Stimulated activated CD4-positive, alpha-beta T cell treated with anti-CD3 and anti-CD28 coated beads, Interleukin-1b, Interleukin-23, amount 100 ng/mL, for 4 hours (primary cell): ENCODE data around the gene ABCG1.

Experiments
- DNase-seq, 2 donors: peaks; one replicate each; pipeline ENCODE4 v3.0.0-alpha.2; 2020; ENCODE audit warnings: low read depth in 2 of 2

The ABCG1 gene

DNA sequence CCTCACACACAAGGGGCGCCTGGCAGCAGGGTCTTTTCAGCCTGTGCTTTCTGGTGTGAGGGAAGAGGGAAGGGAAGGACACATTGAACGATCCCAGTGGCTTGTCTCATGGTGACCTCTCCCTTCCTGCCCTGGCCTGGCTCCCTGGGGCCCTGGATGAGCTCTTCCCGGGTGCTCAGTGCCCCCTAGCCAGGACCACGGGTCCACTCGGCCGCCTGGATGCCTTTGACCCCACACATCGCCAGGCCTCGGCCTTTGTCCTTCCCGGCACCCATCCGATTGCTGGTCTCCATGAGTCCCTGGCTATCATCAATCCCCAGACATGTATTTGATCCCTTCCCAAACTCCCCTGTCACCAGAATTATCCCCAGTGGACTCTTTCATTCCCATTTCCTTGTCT, 102.3 kb downstream of the ABCG1 start:
- no peak for DNase-seq

DNA sequence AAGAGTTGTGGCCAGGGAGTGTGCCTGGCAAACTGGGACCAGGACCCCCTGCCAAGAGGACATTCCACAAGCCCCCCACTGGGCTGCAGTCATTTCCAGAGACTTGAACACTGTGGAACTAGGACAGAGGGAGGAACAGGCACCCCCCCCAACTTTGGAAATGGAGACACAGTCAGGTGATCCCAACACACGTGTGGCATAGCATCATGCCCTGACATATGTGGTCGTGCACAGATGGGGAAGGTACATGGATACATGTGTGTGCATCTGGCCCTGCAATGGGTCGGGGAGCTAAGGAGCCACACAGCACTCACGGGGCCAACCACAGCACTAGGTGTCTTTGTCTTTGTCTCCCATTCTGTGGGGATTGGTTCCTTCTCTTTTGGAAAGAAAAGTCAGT, 102.9 kb downstream of the ABCG1 start:
- no peak for DNase-seq

DNA sequence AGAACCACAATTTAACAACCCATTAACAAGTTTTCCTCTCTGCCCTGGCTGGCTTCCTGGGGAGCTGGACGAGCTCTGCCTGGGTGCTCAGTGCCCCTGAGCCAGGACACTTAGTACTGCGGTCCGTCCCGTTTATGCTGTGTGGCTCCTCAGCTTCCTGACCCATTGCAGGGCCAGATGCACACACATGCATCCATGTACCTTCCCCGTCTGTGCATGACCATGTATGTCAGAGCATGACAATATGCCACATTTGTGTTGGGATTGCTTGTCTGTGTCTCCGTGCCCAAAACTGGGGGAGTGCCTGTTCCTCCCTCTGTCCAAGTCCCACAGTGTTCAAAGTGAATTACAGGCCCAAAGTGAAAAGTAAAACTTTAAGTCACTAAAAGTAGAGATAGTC, 106.0 kb downstream of the ABCG1 start:
- no peak for DNase-seq

DNA sequence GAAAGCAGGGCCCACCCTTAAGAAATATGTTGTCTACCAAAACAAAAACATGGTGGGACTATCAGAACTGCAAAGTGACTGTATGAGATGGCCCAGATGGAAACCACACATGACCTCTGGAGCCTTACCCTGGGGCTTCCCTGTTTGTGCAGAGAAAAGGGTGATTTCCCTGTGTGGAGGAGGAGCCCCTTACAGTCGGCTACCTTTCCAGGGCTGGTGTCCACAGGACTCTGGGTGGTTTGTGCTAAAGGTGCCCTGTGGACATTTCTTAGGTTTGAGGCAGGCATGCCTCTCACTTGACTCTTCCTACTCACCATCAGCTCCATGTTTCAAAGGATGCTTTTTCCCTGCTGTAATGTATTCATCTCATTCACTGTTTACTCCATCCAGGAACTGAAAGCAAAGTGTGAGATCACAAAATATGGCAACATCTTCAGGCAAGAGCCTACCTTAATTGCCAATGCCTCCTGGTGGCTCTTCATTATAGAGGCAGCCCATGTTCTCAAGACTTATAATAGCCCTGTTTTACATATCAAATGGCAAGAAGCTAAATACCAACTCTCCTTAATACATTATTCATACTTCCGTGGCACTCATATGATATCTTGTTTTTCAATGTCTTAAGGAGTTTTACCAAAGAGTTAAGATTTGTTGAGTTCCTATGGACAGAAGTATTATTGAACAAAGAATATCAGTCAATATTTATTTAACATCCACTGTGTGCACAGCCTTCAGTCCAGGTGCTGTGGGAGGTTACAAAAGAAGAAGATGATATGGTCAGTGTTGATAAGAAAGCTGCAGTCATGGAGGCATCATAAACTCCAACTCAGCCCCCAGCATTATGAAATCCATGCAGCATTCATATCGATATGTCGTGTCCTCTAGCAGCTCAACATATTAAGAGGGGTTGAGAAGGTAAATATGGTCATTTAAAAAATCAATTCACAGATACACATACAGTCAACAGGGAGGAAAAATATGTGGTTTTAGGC, 111.7 kb downstream of the ABCG1 start:
- DNase-seq = no peak

DNA sequence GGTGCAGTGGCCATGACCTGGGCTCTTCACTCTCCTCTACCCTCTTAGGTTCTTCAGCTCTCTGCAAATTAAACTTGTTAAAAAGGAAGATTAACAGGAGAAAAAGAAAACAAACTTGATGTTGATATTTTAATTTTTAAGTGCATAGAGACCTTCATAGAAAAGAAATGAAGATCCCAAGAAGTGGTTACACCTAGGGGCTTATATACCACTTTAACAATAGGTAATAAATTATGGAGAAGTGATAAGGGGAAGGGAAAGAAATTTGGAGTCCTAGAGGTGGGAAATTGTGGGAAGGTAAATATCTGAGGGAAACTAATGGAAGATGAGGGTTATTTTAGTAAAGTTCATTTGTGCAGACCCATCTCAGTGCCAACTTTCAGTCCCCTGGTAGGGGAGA, 112.7 kb downstream of the ABCG1 start:
- DNase-seq = no peak

DNA sequence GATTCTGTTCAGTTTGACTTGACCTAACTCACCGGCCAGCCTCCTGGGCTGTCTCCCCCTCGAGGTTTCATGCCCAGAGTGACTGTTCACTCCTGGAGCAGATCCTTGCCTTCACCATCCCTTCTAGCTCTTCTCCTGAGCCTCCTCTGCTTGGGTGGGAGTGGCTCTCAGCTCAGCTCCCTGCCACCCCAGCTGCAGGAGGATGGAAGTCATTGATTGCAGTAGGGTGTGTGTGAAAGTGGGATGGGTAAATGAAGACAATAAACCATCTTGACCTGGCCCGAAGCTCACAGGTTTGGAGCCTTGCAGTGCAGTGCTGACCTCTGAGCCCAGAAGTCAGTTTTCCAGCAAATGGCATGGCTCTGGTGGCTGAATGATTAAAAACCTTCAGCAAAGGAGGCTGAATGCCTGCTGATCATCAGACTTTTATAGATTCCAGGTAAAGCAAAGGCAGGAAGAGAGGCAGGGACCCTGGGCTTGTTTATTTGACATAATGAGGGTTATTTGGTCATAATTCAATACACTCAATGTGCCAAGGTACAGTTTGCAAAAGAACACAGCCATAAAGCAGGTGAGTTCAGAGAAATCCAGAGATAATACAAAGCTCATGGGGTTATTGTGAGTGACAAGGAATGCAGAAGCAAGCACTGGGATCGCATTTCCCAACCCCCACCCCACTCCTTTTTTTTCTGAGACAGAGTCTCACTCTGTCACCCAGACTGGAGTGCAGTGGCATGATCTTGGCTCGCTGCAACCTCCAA, 113.8 kb downstream of the ABCG1 start:
- no peak for DNase-seq

- no peak for DNase-seq
Observed at GRCh38 chr21:42336054-42336453, 117.1 kb downstream of the ABCG1 start.

DNA sequence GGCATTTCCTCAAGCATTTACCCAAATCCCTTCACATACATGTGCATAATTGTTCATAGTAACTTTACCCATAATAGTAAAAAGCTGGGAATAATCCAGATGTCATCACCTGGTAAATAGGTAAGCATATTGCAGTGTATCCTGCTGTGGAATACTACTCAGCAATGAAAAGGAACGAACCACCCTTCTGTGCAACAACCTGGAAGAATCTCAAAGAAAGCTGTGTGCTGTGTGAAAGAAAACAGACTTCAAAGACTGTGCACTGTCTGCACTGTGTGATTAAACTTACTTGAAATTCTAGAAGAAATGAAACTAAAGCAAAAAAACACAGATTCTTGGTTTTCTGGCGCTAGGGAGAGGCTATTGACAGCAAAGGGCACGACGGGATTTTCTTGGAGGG, 118.3 kb downstream of the ABCG1 start:
- DNase-seq = no peak

GRCh38 chr21:42337830-42338728, 119.1 kb downstream of the ABCG1 start:
- DNase-seq = peak; percentile 75 to 76

DNA sequence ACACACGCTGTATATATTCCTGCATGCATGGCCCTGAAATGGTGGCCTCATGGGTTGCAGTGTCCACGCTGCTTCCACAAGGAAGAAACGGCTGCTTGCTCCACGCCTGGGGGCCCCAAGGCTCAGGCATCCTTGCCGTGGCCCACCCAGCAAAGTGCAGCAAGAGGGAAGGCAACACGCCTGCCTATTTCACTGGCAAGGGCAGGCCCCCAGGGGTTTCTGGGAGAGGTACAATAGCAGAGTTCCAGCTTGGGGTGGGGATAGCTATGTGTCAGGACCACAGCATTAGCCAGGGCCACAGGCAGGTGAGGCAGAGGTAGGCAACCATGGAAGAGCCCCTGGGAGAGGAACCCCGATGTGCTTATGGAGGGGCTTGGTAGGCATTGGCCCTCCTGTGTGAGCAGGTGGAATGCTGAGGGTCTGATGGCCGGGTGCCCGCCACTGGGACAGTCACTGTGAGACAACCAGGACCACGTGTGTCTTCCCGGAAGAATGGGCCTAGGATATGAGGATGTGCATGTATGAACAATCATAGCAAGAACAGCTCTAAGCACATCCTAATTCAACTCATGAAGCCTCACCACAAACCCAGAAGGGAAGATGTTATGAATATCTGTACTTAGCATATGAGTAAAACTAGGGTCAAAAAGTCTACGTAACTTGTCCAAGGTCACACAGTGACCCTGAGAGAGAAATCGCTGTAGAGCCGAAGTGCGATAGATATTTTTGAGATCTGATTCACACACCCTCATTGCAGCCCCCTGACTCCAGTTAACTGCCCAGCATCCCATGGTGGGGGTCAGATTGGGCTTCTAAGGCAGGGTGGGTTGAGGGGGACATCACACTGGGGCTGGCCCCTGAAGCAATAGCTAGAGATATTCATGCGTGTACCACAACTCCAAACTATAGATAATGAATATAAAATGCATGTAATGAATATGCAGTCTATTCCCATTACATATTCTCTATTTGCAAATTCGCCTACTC, 120.1 kb downstream of the ABCG1 start:
- no peak for DNase-seq

- no peak for DNase-seq
Observed at GRCh38 chr21:42340187-42341050, 121.5 kb downstream of the ABCG1 start.

DNA sequence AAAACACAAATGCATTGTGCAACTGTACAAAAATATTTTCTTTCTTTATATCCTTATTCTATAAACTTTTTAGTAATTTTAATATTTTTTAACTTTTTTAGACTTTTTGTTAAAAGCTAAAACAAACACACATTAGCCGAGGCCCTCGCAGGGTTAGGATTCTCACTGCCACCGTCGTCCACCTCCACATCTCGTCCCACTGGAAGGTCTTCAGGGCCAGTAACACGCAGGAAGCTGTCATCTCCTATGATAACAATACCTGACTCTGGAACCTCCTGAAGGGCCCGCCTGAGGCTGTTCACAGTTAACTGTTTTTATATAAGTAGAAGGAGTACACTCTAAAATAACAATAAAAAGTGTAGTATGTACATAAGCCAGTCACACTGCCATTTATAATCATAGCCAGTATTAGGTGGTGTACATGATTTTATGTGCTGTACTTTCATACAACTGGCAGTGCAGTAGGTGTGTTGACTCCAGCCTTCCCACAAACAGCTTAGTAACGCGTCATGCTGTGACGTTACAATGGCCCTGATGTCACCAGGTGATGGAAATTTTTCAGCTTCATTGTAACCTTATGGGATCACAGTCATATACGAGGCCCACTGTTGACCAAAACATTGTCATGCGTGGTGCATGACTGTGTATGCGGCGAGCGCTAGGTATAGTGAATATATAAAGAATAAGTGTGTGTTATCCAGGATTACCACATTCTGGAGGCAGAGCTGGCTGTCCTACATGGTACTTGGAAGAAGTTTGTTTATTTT, 123.0 kb downstream of the ABCG1 start:
- DNase-seq = no peak

GRCh38 chr21:42343101-42343500, 124.2 kb downstream of the ABCG1 start:
- DNase-seq = no peak

- DNase-seq = no peak
Observed at GRCh38 chr21:42343556-42343955, 124.6 kb downstream of the ABCG1 start.

DNA sequence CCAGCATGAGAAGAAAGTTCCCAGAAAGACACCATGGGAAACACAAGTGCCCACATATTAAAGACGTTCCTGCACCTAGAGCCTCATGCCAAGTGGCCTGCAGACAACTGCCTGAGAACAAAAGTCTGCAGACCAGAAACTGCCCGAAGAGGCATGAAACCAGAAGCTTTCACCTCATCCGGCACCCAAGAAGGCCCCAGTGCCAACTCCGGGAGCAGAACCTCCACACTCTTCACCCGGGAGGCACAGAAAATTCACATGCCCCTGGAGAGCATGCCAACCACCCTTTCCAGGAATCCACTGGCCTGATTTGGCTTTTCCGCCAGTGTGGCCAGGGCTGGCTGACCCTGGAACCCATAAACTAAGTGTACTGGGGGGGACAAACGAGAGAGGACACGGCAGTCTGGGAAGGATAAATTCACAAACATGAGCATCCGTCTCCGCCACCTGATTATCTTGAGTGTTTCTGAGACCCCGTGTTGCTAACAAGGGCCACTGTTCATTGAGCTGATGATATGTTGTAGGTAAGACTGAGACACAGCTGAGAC, 125.1 kb downstream of the ABCG1 start:
- DNase-seq = no peak

DNA sequence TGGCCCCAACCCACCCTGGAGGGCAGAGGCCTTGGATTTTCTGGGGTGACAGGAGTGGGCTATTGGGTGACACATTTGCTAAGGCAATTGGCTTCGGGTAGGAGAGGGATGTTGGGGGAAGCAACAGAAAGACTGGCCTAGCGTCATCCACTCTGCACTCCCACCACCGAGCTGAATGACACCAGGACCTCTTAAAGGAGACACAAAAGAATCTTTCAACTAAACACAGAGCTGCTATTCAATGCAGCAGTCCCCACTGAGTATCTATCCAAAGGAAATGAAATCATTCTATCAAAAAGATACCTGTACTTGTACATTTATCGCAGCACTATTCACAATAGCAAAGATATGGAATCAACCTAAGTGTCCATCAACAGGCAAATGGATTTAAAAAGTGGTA, 125.7 kb downstream of the ABCG1 start:
- no peak for DNase-seq

GRCh38 chr21:42346441-42346840, 127.5 kb downstream of the ABCG1 start:
- DNase-seq = no peak
